Hematopoietic multipotent progenitor cell treated with erythropoietin and hydrocortisone succinate and interleukin-3 and kit ligand, for 17 days (in vitro differentiated cells): ENCODE results near the gene ZNF592.

Experiments
- DNase-seq: peaks from one replicate; pipeline ENCODE4 v3.0.0-alpha.2; 2015; ENCODE audit warnings: low spot score

Gene ZNF592

DNA sequence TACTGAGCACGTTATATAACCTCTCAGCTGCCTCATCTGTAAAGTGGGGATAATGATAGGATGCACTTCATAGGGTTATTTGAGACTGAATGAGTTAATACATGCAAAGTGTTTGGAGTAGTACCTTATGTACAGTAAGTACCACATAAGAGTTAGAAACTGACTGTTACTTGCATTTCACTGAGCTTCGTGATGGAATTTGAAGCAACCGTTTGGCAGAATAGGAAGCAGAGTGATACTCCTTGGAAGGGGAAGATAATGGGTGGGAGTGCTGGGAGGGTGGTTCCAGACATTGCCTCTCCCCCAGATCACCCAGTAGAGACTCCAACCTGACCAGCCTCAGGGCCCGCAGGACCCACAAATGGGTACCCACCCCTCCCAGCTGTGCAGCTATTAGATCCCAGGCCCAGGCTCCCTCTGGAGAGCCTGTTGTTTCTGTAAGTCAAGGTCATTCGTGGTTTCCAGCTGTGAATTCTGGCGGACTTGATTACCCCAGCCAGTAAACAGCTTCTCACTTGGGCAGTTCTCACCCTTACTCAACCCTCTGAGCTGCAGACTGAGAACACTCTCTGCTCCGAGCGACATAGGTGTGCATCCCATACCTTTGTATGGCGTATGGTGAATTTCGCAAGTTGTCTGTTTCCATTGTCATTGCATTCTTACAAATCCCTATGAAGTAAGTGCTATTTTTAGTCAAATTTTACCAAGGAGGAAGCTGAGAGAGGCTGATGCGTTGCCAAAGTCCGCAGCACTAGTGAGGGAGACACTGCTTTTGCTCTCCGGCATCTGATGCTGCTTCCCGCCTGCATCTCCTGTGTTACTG is 79.9 kb downstream of the ZNF592 start:
- DNase-seq = no peak

DNA sequence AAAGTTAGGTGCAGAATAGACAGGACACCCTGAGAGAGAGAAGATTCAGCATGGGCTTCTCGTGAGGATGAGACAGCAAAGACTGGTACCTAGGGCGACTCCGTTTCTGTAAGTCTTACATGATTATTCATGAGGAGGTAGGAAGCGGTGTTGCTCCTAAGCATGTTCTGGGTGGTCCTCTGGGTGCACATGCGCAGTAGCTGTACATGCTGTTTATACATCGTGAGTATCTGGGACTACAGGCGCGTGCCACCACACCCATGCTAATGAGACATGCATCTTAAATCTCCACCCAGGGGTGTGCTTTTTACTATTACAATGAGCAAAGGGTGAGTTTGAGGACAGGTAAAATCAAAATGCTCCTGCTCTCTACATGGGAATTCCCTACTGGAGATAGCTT is 81.0 kb downstream of the ZNF592 start:
- DNase-seq = no peak

DNA sequence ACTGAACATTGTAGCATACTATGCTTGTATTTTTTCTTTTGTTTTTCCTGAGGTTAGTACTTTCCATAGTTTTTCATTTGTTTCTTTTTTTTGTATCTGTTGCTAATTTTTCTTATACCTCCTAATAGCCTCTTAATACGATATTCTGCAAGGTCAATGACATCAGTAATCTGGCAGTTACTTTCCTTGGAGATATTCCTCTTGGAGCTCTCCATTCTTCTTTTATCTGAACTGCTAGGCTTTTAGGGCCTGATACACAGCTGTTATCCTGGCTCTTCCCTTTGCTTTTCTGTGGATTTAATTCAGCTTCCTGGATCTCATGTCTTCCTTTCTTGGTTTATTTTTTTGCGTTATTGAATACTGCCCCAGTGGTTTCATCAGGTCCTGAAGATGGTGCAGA is 81.6 kb downstream of the ZNF592 start:
- no peak for DNase-seq

DNA sequence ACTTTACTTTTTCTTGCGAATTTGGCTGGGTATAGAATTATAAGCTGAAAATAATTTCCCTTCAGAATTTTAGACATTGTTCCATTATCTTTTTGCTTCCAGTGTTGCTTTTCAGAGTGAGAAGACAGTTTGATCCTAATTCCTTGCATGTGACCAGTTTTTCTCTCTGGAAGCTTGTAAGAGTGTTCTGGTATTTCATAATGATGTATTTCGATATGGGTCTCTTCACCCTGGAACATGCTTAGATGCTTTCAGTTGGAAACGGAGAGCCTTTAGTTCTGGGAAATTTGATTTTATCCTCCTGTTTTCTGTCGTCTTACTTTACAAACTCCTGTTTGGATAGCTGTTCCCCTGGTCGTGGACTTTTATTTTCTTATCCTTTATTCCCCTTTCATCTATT is 82.6 kb downstream of the ZNF592 start:
- DNase-seq = no peak

DNA sequence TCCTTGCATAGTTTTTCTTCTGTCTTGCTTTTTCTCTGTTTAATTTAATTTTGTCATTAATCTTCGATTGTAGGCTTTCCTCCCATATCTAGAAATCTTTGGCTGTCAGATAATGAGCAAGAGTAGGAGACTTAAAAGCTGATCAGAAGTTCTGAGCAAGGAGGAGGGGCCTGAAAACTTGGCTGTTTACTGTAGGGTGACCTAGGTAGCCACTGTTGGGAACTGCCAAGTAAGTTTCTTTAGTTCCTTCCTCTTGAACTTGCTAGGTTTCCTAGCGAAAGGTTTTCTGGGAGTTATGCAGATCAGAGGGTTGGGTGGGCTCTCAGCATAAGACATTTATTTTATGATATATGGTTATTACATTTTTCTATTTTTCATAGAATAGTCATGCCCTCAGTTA is 83.2 kb downstream of the ZNF592 start:
- DNase-seq = no peak

DNA sequence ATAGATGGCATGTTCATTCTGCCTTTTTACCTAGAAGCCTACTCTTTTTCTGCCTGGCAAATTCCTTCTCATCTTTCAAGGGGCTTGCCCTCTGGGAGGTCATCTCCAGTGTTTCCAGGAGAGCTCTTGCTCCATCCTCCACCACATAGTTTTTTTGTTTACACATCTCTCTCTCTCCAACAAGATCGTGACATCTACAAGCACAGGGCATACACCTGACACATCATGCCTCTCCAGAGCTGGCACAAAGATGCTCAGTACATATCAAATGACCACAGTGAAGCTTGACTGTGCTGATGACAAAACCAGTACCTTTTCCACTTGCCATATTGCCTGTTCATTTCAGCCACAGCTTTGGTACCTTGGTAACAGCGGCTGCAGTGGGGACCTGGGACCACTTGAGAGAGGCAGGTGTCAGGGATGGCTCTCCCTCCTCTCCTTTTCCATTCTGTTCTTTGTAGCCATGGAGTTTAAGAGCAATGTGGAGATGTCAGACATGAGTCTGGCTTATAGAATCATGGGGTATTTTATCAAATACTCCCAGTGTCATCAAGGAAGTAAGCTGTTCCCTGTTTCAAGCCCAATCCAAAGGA is 84.2 kb downstream of the ZNF592 start:
- DNase-seq = no peak

DNA sequence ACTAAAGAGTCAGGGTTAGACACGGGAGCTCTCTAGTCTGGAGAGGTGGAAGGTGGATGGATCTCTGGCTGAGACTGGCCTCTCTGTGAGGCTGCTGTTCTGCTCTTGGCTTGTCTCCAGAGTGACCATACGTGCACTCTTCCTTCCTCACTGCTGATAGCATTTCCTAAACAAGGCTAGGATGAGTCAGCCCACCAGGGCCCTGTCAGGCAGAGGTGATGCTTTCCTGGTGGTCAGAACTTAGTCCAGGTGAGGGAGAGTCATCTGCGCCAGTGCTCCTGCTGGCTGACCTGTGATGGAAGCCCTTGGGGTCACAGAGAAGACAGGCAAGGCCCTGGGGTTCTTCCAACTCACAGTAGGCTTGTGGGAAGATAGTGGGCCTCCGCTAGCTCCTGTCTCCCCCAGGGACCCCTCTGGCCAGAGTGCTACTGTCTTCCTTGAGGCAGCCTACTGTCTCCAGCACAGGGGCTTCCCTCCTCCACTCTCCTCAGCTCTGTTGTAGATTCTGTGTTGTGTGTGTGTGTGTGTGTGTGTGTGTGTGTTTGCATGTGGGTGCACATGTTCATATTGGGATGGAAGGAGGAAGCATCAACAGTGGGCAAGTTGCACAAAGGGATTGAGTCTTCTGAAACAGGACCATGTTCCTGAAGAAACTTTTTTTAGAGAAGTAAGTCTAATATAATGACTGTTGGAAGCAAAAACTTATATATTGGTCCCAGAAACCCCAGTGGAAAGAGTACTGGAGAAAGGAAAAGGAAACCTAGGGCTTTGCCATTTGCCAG is 85.2 kb downstream of the ZNF592 start:
- DNase-seq = no peak

DNA sequence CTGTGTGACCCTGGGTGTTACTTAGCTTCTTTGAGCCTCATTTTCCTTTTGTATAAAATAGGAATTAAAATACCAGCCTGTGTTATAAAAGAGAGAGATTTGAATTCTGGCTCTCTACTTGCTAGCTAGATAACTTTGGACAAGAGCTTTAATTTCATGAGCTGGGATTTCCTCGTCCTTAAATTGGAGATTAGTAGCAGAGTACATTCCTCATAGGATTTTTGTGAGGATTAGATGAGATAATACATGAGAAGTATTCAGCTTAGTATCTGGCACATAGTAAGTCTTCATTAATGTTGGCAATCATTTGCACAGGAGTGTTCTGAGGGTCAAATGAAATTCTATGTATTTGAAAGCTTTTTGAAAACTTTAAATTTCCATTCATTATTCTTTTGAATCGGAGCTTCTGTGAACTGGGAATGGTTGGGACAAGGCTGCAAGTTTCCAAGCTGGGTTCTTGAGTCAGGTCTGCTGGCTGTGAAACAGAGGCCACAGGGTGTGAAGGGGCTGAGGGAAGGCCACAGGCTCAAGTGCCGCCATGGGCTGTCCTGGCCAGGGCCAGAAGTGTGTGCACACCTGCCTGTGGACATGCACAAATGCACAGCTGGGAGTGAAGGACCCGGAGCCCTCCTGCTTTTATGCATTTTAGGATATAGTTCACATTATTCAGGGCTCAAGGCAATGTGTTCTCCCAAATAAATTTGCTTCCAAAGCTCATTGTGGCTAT is 86.0 kb downstream of the ZNF592 start:
- DNase-seq = no peak

DNA sequence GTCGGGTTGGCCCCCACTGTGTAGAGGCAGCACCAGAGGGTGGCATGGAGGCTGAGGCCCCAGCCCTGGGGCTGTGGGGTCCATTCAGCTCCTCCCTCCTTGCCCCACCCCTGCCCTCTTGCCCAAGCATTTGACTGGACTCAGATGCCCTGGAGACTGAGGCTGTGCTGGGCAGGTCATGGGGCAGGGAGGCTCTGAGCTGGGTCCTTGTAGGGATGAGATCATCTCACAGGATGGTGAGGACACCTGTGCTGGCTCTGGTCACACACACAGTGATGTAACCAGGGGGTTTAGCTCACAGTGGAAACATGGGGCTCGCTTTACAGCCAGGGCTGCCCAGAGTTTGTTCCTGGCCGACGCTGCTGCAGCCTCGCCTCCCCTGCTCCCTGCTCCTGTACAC is 86.6 kb downstream of the ZNF592 start:
- no peak for DNase-seq

DNA sequence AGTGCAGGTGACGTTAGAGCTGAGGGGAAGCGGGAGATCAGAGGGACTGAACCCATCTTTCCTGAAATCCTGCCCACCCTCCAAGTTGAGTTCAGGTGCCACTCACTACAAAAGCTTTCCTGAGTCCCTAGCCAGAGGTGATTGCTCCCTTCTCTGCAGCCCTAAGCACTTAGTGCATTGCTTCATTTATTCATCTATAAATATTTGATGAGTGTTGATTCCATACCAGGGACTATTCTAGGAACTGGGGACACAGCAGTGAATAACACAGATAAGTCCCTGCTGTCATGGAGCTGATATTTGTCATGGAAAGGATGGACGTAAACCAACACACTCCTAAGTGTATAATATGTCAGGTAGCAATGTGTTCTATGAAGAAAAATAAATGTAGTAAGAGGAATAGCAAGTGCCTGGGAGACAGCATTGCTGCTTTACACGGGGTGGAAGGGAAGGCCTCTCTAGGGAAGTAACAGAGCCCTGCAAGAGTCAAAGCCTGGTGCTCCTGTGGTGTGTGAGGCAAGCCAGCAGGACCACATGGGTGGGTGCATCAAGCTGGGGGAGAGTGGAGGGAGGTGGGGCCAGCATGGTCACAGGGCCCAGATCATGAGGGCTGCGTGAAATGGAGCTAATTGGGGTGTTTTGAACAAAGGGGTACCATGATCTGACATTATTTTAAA is 87.4 kb downstream of the ZNF592 start:
- no peak for DNase-seq

DNA sequence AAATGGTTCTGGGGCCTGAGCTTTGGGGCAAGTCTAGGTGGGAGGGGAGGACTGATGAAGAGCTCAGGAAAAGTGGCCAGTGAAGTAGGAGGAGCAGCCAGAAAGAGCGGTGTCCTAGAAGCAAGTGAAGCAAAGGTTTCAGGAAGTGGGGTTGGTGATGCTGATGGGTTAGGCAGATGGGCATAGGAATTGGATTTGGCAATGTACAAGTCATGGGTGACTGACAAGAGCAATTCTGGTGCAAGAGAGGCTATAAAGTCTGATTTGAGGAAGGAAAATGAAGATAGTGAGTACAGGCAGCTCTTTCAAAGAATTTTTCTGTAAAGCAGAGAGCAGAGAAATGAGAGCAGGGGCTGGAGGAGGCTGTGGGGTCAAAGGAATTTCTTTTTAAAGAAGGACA is 88.5 kb downstream of the ZNF592 start:
- DNase-seq = no peak

DNA sequence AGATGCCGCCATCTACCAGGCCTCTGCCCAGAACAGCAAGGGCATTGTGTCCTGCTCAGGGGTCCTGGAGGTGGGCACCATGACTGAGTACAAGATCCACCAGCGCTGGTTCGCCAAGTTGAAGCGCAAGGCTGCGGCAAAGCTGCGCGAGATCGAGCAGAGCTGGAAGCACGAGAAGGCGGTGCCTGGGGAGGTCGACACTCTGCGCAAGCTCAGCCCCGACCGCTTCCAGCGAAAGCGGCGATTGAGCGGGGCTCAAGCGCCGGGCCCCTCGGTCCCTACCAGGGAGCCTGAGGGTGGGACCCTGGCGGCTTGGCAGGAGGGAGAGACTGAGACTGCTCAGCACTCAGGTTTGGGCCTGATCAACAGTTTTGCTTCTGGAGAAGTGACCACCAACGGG is 91.3 kb downstream of the ZNF592 start:
- DNase-seq = no peak

DNA sequence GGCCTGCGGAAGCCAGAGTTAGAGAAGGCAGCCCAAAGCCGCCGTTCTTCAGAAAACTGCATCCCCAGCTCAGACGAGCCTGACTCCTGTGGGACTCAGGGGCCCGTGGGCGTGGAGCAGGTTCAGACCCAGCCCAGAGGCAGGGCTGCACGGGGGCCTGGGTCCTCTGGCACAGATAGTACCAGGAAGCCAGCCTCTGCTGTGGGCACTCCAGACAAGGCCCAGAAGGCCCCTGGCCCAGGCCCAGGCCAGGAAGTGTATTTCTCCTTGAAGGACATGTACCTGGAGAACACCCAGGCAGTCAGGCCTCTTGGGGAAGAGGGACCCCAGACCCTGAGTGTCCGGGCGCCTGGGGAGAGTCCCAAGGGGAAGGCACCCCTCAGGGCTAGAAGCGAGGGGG is 91.9 kb downstream of the ZNF592 start:
- DNase-seq = no peak

DNA sequence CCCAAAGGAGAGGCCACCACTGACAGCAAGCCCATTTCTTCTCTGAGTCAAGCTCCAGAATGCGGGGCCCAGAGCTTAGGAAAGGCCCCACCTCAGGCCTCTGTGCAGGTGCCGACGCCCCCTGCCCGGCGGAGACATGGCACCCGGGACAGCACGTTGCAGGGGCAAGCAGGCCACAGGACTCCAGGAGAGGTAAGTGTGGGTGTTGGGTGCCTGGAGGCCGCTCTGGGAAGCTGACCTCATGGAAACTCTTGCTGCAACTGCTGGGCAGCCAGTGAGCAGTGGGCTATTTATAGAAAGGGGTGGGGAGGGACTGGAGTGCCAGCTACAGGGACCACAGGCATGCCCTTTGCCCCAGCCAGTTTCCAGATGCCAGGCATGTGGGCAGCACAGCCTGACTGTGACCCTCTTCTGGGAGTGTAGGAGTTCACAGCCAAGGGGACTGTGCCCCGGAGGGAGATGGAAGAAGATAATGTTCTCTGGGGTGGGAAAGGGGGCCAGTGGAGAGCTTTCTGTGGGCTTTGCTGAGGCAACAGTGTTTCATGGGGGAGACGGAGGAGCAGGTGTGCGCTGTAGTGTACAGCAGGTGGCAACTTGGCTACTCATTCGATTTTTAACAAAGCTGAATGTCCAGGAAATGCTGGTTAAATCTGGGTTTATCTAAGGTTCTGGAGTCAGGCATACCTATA is 92.5 kb downstream of the ZNF592 start:
- DNase-seq = no peak

DNA sequence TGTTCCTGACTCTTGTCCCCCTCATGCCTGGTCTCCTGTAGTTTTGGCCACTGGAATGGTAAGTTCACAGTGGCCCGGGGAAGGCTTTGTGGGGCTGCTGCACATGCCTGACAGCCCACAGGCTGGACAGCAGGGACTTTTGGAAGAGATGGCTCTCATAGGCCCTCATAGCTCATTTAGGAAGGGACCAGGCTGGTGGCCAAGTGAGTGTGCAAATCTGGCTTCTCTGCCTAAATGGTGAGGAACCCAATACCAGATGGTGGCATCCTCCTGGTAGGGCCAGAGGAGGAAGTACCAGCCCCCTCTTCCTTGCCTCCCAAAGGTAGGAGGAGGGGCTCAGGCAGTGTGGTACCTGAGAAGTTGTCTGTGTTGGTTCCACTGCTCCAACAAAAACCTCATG is 94.4 kb downstream of the ZNF592 start:
- no peak for DNase-seq

DNA sequence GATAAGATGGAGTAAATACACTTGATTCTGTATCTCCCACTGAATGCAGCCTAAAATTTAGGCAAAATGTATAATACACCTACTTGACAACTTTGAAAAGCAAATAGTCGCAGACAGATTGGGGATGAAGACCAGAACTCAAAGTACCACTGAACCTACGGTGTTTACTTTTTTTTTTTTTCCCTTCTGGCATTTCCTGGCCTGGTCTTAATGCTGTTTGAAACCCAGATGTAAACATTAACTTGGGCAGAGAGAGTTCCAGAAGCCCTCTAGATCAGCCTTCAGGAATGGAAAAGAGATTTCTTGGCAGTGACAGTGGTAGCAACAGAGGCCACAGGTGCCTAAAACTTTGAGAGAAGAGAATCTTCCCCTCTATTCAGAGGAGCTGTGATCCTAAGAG is 96.6 kb downstream of the ZNF592 start:
- DNase-seq = no peak

DNA sequence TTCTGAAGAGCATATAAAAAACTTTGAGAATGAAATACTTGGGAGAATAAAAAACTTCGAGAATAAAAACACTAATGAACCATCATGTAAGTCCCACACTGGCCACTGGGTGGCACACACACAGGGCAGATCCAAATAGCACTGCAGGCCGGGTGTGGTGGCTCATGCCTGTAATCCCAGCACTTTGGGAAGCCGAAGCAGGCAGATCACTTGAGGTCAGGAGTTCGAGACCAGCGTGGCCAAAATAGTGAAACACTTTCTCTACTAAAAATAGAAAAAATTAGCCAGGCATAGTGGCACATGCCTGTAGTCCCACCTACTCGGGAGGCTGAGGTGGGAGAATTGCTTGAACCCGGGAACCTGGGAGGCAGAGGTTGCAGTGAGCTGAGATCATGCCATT is 97.2 kb downstream of the ZNF592 start:
- DNase-seq = peak; percentile 33

DNA sequence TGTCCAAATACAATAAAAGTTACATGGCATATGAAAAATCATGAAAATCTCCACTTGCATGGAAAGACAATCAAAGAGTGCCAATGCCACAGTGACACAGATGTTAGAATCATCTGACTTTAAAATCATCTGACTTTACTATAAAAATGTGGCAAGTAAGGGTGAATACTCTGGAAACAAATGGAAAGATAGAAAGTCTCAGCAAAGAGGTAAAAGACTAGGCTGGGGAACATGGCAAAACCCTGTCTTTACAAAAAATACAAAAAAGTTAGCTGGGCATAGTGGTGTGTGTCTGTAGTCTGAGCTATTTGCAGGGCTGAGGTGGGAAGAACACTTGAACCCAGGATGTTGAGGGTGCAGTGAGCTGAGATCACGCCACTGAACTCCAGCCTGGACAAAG is 97.9 kb downstream of the ZNF592 start:
- DNase-seq = no peak

DNA sequence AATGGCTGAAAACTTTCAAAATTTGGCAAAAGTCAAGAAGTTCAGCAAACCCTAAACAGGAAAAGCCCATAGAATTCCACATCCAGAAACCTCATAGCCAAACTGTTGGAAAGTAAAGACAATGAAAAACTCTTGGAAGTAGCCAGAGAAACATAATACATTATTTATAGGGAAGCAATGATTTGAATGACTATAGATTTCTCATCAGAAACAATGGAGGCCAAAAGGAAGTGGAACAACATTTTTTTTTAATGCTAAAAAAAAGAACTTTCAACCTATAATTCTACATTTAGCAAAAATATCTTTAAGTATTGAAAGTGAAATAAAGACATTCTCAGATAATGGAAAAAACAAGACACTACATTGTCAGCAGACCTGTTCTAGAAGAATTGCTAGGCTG is 99.0 kb downstream of the ZNF592 start:
- DNase-seq = no peak

DNA sequence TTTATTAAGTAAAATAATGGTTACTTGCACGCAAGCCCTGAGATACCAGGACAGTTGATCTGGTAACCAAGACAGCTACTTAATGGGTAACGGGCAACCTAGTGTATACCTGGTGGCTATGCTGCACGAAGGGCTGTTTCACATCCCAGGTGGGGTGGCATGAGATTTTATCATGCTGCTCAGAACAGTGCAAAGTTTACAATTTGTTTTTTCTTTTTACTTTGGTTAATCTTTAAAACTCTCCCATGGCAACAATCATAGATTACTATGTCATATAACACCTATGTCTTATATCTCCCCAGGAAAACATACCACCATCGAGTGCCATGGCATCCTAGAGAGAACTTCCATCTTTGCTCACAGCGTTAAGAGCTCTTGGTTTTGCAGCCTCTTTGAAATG is 103.8 kb downstream of the ZNF592 start:
- no peak for DNase-seq

DNA sequence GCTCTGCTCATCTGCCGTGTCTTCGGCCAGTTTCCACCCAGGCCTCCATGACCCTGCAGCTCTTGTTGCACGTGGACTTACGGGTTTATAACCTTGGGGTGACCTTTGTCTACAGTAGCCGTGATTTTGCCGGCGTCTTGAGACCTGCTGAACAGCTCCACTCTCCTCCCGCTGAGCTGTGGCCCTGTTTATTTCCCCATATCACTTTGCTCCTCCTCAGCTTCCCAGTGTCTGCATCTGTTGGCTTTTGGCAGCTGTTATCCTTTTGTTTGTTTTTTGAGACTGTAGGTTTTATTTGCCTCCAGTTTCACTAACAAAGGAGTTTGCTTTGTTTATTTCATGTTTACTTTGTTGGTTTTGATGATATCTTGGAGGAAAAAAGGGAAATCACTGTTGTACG is 106.7 kb downstream of the ZNF592 start:
- DNase-seq = no peak
